AG10803 (cell line): ENCODE results near the gene ZNF761.
A peak's percentile ranks its signal among the peaks of the same experiment; 100 is the strongest.

Experiments used
- DNase-seq: peaks from one replicate; pipeline ENCODE4 v3.0.0; 2010; ENCODE audit warnings: low read depth
- H3K4me3 ChIP-seq: 2 replicates; pipeline ENCODE4 v1.5.1; 2011; ENCODE audit warnings: mild to moderate bottlenecking, low read length, control low read depth
- TF ChIP-seq, protein P1 (sequence below): conservative IDR thresholded peaks from 2 replicates; pipeline ENCODE4 v1.5.1; 2011; ENCODE audit warnings: mild to moderate bottlenecking, low read length, control low read depth, inconsistent platforms

Gene ZNF761

DNA sequence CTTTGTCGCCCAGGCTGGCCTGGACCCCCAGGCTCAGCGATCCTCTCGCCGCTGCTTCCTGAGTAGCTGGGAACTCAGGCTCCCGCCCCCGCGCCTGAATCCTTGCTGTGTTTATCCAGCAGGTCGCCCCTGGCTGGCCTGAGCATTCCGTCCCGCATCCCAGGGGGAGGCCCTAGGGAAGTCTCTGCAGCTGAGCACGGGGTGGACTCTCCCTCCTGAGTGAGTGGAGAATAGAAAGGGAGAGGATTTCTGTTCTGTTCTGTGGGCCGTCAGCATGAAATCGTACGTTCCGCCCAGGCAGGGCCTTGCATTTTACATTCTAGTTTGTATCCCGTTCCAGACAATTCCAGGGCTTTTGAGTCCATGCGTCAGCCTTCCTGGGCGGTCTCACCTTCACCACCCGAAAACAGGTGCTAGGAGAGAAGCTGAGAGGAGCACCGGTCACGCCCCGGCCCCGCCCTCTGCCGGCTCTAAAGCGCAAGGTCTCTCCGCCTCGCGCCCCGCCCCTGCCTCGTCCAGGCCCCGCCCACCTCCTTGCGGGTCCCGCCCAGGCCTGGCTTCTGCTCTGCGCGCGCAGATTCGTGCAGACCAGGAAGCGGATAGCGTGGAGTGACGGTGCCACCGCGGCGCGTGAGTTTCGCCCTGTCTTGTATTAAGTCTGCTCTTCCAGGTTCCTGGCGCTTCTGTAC is at the start of gene ZNF761:
Gene ZNF761 (plus strand): TSS at position 586 of the 689 bp plus-strand sequence. CDS start 15,285 bp downstream, outside the sequence.
- TF ChIP-seq, protein P1, sequence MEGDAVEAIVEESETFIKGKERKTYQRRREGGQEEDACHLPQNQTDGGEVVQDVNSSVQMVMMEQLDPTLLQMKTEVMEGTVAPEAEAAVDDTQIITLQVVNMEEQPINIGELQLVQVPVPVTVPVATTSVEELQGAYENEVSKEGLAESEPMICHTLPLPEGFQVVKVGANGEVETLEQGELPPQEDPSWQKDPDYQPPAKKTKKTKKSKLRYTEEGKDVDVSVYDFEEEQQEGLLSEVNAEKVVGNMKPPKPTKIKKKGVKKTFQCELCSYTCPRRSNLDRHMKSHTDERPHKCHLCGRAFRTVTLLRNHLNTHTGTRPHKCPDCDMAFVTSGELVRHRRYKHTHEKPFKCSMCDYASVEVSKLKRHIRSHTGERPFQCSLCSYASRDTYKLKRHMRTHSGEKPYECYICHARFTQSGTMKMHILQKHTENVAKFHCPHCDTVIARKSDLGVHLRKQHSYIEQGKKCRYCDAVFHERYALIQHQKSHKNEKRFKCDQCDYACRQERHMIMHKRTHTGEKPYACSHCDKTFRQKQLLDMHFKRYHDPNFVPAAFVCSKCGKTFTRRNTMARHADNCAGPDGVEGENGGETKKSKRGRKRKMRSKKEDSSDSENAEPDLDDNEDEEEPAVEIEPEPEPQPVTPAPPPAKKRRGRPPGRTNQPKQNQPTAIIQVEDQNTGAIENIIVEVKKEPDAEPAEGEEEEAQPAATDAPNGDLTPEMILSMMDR = peak; percentile 39
- DNase-seq = peak; percentile 82
- peak within 1 kb of the TSS; percentile 80 for H3K4me3 ChIP-seq

DNA sequence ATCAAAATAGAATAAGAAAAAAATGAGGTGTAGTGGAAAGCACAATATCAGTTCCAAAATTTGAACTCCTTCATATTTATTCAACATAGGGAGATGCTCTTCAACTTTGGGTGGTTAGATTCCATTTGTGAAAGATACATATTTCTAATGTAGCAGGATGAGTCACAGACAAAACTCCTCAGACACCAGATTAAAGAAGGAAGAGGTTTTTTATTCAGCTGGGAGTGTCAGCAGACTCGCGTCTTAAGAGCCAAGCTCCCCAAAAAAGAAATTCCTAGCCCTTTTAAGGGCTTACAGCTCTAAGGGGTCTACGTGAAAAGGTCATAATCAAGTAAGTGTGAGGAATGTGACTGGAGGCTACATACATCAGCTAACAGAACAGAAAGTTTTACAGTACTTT is 43.6 kb upstream of the ZNF761 start:
- TF ChIP-seq, protein P1 = no peak
- no peak for DNase-seq
- H3K4me3 ChIP-seq = no peak overlapping the region

DNA sequence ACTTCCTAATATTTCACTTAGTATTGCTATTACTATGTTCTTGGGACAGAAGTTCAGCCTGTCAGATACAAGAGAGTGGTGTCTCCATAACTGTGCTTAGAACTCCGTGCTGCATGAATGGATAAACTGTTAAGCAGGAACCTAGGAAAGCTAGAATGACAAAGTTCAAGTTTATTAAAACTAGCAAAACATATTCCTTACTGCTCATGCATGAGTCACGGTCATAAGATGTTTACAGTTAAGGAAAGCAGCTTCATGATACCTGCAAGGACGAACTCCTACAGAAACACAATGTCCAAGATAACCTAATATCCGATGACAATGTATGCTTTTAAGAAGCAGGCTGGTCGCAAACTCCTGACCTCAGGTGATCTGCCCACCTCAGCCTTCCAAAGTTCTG is 42.9 kb upstream of the ZNF761 start:
- TF ChIP-seq, protein P1 = no peak
- DNase-seq = no peak
- no peak overlapping the region for H3K4me3 ChIP-seq

DNA sequence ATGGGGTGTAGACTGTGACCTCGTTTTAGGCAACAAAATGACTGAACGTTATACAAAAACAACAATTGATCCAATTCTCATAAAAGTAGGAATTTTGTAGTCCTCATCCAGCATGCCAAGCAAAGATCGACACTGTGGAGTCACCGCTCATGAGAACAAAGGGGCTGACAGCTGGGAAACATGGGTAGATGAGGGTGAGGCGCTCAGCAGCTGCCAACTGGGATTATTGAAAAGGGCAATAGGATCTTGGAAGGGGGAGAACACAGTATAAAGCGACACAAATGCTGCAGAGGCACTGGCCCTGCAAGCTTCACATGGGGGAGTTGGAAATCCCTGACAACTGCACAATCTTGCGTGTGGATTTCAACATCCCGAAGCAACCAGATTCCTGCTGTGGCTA is 42.2 kb upstream of the ZNF761 start:
- TF ChIP-seq, protein P1 = no peak
- H3K4me3 ChIP-seq = no peak overlapping the region
- no peak for DNase-seq

DNA sequence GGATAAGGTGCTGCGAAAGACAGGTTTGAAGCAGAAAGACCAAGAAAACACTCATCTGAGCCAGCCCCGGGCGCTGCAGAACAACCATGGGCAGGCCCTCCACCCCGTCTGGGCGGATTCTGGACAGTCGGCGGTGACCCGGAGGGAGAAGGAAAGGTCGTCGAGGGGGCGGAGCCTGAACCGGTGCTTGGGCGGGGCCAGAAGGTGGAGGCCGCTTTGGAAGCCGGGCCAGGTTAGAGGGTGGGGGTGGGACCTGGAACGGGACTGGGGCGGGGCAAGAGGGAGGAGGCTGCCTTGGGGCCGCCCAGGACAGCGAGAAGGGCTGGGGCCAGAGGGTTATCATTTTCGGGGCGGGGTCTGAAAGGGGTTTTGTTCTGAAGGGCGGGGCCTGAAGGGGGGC is 41.8 kb upstream of the ZNF761 start:
- TF ChIP-seq, protein P1 = no peak
- no peak for DNase-seq
- no peak overlapping the region for H3K4me3 ChIP-seq

DNA sequence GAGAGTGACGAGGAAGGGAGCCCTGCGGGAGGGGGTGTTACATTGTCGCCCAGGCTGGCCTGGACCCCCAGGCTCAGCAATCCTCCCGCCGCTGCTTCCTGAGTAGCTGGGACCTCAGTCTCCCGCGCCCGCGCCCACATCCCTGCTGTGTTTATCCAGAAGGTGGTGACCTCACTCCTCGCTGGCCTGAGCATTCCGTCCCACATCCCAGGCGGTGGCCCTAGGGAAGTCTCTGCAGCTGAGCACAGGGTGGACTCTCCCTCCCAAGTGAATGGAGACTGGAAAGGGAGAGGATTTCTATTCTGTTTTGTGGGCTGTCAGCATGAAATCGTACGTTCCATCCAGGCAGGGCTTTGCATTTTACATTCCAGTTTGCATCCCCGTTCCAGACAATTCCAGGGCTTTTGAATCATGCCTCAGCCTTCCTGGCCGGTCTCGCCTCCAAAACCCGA is 37.2 kb upstream of the ZNF761 start:
- H3K4me3 ChIP-seq = peak overlapping the region; percentile 84
- TF ChIP-seq, protein P1 = no peak
- peak; percentile 58 for DNase-seq
